Measurements from ENCODE around the gene EYS.

Gene EYS

GRCh38 chr6:65231616-65232015, 475.4 kb downstream of the EYS start:
- no peak for DNase-seq

- no peak for DNase-seq
Measured at GRCh38 chr6:65229825-65230224, 477.2 kb downstream of the EYS start.

DNA sequence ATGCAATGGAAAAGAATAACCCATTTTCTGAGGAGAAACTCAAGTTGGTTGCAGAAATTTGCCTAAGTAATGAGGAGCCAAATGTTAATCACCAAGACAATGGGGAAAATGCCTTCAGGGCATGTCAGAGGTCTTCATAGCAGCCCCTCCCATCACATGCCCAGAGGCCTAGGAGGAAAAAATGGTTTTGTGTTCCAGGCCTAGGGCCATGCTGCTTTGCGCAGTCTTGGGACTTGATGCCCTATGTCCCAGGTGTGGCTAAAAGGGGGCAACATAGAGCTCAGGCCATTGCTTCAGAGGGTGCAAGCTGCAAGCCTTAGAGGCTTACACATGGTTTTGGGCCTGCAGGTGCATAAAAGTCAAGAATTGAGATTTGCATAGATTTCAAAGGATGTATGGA, 485.9 kb downstream of the EYS start:
- DNase-seq, result no peak

GRCh38 chr6:65202738-65203137, 504.3 kb downstream of the EYS start:
- no peak for DNase-seq

DNA sequence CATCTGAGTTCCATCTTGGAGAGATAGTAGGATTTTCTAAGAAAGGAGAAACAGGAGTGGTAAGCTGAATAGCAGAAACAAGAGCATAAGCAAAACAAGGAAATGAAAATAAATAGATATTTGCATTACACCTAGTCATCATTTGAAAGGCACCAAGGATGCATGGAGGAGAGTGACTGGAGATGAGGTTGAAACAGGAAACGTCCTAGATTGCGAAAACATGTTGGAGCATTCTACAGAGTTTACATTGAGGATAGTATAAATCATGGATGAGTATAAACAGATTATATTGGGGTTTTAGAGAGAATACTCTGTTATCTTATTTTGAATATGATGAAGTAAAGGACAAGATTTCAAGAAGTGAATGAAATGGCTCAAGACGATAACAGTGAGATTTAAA, 507.3 kb downstream of the EYS start:
- DNase-seq, result no peak

DNA sequence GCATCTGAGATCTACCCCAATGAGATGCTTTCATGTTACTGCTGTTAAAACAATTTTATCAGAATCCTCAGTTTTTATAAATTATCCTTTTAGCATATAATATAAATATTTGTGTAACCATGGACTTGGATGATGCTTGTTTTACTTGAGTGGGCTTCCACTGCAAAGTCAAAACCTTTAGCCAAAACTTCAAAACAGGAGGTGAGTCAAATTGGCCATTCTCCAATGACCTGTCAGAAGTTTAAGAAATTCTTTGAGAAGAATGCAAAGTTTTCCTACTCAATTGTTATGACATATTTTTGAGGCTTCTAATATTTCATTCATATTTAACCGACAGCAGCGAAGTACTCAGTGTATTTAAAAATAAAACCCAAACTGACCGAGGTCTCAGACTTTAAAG, 507.9 kb downstream of the EYS start:
- no peak for DNase-seq

- DNase-seq, result no peak
Measured at GRCh38 chr6:65191471-65191870, 515.6 kb downstream of the EYS start.

- no peak for DNase-seq
Measured at GRCh38 chr6:65189236-65189881, 517.7 kb downstream of the EYS start.

- DNase-seq, result no peak
Measured at GRCh38 chr6:65186826-65187225, 520.2 kb downstream of the EYS start.

DNA sequence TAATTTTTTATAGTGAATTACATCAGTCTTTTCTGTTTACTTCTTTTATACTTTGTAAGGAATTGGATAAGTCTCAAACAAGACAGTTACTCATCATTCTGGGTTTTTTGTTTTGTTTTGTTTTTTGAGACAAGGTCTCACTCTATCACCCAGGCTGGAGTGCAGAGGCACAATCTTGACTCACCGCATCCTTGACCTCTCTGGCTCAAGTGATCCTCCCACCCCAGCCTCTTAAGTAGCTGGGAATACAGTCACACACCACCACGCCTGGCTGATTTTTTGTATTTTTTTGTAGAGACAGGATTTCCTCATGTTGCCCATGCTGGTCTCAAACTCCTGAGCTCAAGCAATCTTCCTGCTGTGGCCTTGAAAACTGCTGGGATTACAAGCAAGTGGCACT, 524.3 kb downstream of the EYS start:
- DNase-seq, result no peak

DNA sequence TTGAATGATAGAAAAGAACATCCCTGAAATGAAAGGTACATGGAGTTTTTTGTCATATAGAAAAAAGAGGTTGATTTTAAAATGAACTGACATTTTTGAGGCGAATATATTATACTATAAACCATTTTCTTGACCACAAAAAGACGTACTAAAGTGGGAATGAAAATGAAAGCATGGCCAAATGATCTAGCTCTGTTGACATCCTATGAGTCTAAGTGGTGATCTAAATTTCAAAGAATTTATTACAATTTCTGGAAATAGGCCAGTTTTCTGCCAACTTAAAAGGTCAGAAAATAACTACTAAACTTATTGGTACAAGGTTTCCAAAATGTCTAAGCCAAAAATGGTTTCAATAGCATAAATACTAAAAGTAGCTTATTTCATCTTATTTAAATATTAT, 536.8 kb downstream of the EYS start:
- DNase-seq, result no peak

- no peak for DNase-seq
Measured at GRCh38 chr6:65161661-65162060, 545.4 kb downstream of the EYS start.

DNA sequence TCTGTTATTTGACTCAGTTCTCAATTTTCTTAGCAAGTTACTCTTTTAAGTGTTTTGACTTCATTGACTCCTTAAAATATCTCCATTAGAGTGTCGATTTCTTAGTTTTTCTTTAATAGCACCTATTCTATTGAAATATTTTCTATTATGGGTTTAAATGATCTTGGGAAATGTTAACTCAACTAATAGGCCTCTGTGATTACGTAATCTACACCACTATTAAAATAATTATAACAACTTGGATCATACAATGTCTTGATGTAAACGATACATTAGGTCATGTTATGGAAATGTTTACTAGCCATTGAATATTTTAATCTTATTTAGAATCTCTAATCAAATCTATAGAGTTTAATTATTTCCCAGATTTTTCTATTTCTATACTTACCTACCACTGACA, 550.0 kb downstream of the EYS start:
- no peak for DNase-seq

DNA sequence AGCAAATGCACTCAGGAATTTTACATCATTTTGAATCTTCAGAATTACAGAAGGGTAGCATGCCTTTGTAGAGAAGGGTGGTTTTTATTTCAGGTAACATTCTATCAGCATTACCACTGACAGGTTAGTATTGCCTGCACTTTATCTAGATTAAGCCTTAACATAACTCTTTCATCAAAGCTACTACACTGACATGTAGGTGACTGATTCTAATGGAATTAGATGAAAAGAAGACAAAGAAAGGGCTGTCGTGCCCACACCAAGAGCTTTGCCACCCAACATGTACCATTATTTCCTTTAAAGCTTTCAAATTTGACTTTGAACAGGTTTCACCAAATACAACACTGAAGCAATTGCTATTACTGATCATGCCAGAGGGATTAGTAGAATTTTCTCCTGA, 551.9 kb downstream of the EYS start:
- DNase-seq, result no peak

- no peak for DNase-seq
Measured at GRCh38 chr6:65149841-65150240, 557.2 kb downstream of the EYS start.

DNA sequence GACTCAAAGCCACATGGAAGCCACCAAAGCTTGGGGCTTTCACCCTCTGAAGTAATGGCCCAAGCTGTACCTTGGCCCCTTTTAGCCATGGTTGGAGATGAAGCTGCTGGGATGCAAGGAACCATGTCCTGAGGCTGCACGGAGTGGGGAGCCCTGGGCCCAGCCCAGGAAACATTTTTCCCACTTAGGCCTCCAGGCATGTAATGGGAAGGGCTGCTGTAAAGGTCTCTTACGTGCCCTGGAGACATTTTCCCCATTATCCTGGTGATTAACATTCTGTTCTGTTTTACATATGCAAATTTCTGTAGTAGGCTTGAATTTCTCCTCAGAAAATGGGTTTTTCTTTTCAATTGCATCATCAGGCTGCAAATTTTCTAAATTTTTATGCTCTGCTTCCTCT, 558.2 kb downstream of the EYS start:
- DNase-seq, result no peak

DNA sequence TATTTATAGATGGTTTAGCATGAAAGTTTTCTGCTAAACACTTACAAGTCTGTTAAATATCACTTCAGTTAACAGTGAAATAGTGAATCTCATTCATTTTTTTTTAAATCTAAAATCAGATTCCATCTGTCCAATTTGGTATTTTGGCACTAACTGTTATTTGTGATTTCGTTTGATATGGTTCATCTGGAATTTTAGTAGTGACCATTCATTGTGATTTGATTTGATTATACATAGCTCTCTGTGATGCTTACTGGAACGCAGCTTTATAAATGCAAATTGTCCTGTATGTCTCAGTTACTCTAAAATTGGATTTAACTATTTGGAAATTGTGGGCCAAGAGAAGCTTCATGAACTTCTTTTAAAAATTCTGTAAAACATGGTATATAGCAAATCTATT, 571.5 kb downstream of the EYS start:
- DNase-seq, result no peak

- DNase-seq, result no peak
Measured at GRCh38 chr6:65126667-65127066, 580.4 kb downstream of the EYS start.

DNA sequence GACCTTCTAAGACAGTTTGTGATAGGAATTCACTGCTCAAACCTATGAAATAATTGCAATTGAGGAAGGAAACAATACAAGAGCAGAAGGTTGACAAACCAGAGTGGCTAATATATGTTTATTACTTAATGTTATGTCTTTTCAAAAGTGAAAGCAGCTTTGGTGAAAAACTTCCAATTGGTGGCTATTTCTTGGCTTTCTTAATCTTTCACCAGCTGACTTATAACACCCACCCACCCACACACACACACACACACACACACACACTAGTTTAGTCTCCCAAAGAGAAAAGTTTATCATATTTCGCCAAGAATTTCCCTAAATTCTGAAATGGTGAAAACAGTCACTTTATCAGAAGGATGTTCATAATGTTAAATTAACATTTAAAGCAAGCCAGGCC, 583.5 kb downstream of the EYS start:
- no peak for DNase-seq

GRCh38 chr6:65117817-65118409, 589.1 kb downstream of the EYS start:
- no peak for DNase-seq

- no peak for DNase-seq
Measured at GRCh38 chr6:65116326-65116725, 590.7 kb downstream of the EYS start.

DNA sequence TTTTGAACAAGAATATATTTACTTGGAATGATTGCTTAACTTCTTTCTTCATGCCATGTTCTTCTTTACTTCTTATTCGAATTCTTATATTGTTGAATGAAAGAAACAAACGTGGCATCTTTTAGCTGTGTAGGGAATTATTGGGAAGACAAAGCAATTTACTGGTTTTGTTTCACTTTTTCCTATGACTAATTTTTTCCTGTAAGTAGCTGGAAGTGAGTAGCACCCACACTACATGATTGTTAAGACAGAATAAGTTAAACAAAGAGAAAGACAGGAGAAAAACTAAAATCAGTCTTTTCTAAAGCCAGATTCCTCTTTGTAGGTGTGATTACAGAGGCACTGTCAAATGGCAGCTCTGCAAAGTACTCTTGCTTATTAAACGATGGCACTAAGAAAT, 593.4 kb downstream of the EYS start:
- DNase-seq, result no peak

GRCh38 chr6:65112435-65112834, 594.6 kb downstream of the EYS start:
- DNase-seq, result no peak

DNA sequence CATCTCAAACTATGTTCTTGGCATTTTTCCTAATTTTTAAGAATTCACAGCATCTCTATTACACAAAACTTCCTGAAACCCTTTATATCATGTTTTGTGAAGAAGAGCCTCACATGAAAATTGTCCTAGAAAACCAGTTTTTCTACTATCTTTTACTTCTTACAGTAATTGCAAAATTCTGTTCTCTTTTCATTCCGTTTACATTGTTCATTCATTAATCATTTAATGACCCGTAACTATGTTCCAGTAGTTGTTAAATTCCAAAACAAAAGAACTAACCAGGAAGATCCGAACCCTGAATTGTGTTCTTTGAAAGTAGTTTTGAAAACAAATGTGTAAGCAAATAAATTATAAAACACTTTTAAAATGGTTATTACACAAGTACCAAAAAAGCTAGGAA, 597.0 kb downstream of the EYS start:
- DNase-seq, result no peak
